Measurements from ENCODE around the gene CASP3. TPM values are rescaled to one million over a fixed set of nuclear protein-coding genes. Genes with fewer than 3 reads are reported as not detected.

Gene CASP3
- total RNA-seq, 1 donor from 2014 or later = 31.5 TPM

DNA sequence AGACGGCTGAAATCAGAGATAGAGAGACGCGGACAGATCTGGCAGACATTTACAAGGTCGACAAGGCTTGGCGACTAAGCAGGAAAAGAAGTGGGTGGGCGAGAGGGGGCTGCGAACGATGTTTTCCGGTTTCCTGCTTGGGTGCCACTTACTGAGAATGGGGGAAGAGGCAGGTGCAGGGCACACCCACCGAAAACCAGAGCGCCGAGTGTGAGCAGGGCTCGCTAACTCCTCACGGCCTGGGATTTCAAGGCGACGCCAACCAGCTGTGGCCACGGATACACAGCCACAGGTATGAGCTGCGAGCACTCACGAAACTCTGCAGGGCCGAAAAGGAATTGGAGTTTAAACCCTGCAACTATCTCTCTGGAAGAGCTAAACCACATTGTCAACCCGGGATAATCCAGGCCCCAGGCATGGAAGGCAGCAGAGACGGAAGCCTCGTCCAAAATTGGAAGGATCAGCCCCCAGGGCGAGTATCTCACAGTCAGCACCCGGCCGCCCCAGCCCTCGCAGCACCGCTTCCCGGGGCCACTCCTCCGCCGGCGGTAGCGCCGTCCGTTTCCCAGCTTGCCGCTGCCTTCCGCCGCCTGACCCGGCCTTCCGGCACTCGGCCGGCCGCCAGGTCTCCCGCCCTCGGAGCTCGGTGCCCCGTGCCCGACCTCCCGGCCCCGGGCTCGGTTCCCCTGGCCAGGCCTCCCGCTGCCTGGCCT, 778 bp downstream of the CASP3 start:
- Mint-ChIP-seq H3K27me3 (ENCODE audit: low read depth) (no peaks in the 10 kb centered on the region), H3K36me3 (ENCODE audit: low read depth) (no peaks in the 10 kb centered on the region), H3K27ac (ENCODE audit: unreplicated experiment) (peak overlapping the region; percentile 91), H3K4me1 (ENCODE audit: low read depth) (peaks cover 68% of the 10 kb centered on the region), H3K4me3 (ENCODE audit: unreplicated experiment) (peak overlapping the region; percentile 80), H3K9me3 (ENCODE audit: low read depth) (no peaks in the 10 kb centered on the region)
- DNase-seq (ENCODE audit: low spot score) = no peak
- TF ChIP-seq, protein P1, sequence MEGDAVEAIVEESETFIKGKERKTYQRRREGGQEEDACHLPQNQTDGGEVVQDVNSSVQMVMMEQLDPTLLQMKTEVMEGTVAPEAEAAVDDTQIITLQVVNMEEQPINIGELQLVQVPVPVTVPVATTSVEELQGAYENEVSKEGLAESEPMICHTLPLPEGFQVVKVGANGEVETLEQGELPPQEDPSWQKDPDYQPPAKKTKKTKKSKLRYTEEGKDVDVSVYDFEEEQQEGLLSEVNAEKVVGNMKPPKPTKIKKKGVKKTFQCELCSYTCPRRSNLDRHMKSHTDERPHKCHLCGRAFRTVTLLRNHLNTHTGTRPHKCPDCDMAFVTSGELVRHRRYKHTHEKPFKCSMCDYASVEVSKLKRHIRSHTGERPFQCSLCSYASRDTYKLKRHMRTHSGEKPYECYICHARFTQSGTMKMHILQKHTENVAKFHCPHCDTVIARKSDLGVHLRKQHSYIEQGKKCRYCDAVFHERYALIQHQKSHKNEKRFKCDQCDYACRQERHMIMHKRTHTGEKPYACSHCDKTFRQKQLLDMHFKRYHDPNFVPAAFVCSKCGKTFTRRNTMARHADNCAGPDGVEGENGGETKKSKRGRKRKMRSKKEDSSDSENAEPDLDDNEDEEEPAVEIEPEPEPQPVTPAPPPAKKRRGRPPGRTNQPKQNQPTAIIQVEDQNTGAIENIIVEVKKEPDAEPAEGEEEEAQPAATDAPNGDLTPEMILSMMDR (IDR thresholded peaks at IDR 0.05) = no peak

GRCh38 chr4:184648054-184648312, 1.3 kb downstream of the CASP3 start:
- DNase-seq (ENCODE audit: low spot score) = no peak
- H3K9me3 Mint-ChIP-seq (ENCODE audit: low read depth) = no peaks in the 10 kb centered on the region
- H3K4me3 Mint-ChIP-seq (ENCODE audit: unreplicated experiment) = peak overlapping the region; percentile 80
- H3K36me3 Mint-ChIP-seq (ENCODE audit: low read depth) = no peaks in the 10 kb centered on the region
- H3K27ac Mint-ChIP-seq (ENCODE audit: unreplicated experiment) = peak overlapping the region; percentile 91
- no peaks in the 10 kb centered on the region for H3K27me3 Mint-ChIP-seq (ENCODE audit: low read depth)
- H3K4me1 Mint-ChIP-seq (ENCODE audit: low read depth) = peaks cover 67% of the 10 kb centered on the region
- TF ChIP-seq, protein P1 (IDR thresholded peaks at IDR 0.05) = no peak

DNA sequence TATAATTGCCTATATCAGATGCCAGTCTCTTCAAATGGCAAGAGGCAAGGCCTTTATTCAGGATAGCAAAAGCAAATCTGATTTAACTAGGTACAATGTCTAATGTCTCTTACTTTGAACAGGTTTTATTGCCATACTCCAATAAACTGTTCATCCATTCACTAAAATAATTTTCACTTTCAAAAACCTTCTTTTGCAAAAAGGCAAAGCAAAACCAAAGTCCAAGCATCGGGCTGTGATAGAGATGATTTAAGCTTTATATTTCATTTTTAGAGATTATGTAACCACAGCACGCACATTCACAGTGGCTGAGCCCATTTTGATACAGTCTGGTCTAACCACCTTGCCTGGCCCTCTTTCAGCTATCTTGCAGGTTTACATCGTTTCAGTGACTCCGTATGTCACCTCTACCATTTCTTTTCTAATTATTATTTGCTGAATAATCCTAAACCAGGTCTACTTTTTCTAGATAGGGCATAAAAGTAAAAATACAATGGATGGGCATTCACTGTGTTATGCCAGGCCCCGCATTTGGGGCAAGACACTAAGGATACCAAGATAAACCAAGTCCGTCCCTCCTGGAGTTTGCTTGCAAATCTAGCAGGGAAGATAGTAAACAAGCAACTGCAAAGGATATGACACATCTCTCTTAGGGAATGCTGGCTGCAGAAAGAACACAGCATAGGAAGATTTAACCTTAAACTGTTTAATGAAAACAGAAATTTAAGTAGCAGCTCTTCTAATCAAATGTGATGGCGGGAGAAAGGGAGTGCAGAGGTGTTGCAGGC, 1.8 kb downstream of the CASP3 start:
- peak overlapping the region; percentile 91 for H3K27ac Mint-ChIP-seq (ENCODE audit: unreplicated experiment)
- TF ChIP-seq, protein P1 (IDR thresholded peaks at IDR 0.05) = no peak
- peaks cover 66% of the 10 kb centered on the region for H3K4me1 Mint-ChIP-seq (ENCODE audit: low read depth)
- H3K4me3 Mint-ChIP-seq (ENCODE audit: unreplicated experiment) = peak overlapping the region; percentile 80
- H3K27me3 Mint-ChIP-seq (ENCODE audit: low read depth) = no peaks in the 10 kb centered on the region
- no peaks in the 10 kb centered on the region for H3K9me3 Mint-ChIP-seq (ENCODE audit: low read depth)
- no peak for DNase-seq (ENCODE audit: low spot score)
- H3K36me3 Mint-ChIP-seq (ENCODE audit: low read depth) = no peaks in the 10 kb centered on the region

- Mint-ChIP-seq H3K4me3 (ENCODE audit: unreplicated experiment) (no peak overlapping the region), H3K27ac (ENCODE audit: unreplicated experiment) (no peak overlapping the region), H3K4me1 (ENCODE audit: low read depth) (peaks cover 62% of the 10 kb centered on the region), H3K36me3 (ENCODE audit: low read depth) (peaks cover 2% of the 10 kb centered on the region), H3K27me3 (ENCODE audit: low read depth) (no peaks in the 10 kb centered on the region), H3K9me3 (ENCODE audit: low read depth) (no peaks in the 10 kb centered on the region)
- TF ChIP-seq, protein P1 (IDR thresholded peaks at IDR 0.05) = no peak
- DNase-seq (ENCODE audit: low spot score) = no peak
These were observed 3.2 kb downstream of the CASP3 start for GRCh38 chr4:184645904-184646610.

- Mint-ChIP-seq H3K36me3 (ENCODE audit: low read depth) (peaks cover 2% of the 10 kb centered on the region), H3K4me1 (ENCODE audit: low read depth) (peaks cover 52% of the 10 kb centered on the region), H3K27ac (ENCODE audit: unreplicated experiment) (peak overlapping the region; percentile 82), H3K9me3 (ENCODE audit: low read depth) (no peaks in the 10 kb centered on the region), H3K4me3 (ENCODE audit: unreplicated experiment) (no peak overlapping the region), H3K27me3 (ENCODE audit: low read depth) (no peaks in the 10 kb centered on the region)
- DNase-seq (ENCODE audit: low spot score) = no peak
- TF ChIP-seq, protein P1 (IDR thresholded peaks at IDR 0.05) = no peak
These were observed 4.5 kb downstream of the CASP3 start for GRCh38 chr4:184644553-184645307.
